Hepatocyte (in vitro differentiated cells): ENCODE results near the gene TCP11. TPM values are rescaled to one million over a fixed set of nuclear protein-coding genes. Genes with fewer than 3 reads are reported as not detected.
A peak's percentile ranks its signal among the peaks of the same experiment; 100 is the strongest.

Experiments used
- DNase-seq: peaks from one replicate; pipeline ENCODE4 v3.0.0-alpha.2; 2016; ENCODE audit warnings: low spot score
- H2AFZ ChIP-seq: fragments of 200-600 bp; sonication (generic); 2 replicates; pipeline ENCODE4 v1.6.0; 2016; ENCODE audit warnings: antibody characterized with exemption, mild to moderate bottlenecking
- H3K27ac ChIP-seq: fragments of 200-600 bp; sonication (generic); 2 replicates; pipeline ENCODE4 v1.5.1; 2016; ENCODE audit warnings: mild to moderate bottlenecking
- H3K27me3 ChIP-seq: fragments of 200-600 bp; sonication (generic); 2 replicates; pipeline ENCODE4 v1.6.1; 2016
- H3K36me3 ChIP-seq: fragments of 200-600 bp; sonication (generic); replicated peaks from 2 replicates; pipeline ENCODE4 v1.5.1; 2016; ENCODE audit warnings: low read depth; ENCODE audit not compliant: insufficient read depth
- H3K4me1 ChIP-seq: fragments of 200-600 bp; sonication (generic); 2 replicates; pipeline ENCODE4 v1.5.1; 2016; ENCODE audit warnings: mild to moderate bottlenecking, moderate library complexity; ENCODE audit not compliant: insufficient read depth
- H3K4me2 ChIP-seq: fragments of 200-600 bp; sonication (generic); 2 replicates; pipeline ENCODE4 v1.6.0; 2016
- H3K4me3 ChIP-seq: fragments of 200-600 bp; sonication (generic); 2 replicates; pipeline ENCODE4 v1.5.1; 2016; ENCODE audit warnings: mild to moderate bottlenecking
- H3K79me2 ChIP-seq: fragments of 200-600 bp; sonication (generic); 2 replicates; pipeline ENCODE4 v1.6.0; 2017; ENCODE audit warnings: mild to moderate bottlenecking
- H3K9me2 ChIP-seq: fragments of 200-600 bp; sonication (generic); replicated peaks from 2 replicates; pipeline ENCODE4 v1.6.0; 2017; ENCODE audit warnings: mild to moderate bottlenecking; ENCODE audit not compliant: insufficient read depth
- H3K9me3 ChIP-seq: fragments of 200-600 bp; sonication (generic); 2 replicates; pipeline ENCODE4 v1.5.1; 2016; ENCODE audit warnings: low read depth, mild to moderate bottlenecking
- H4K20me1 ChIP-seq: fragments of 200-600 bp; sonication (generic); 2 replicates; pipeline ENCODE4 v1.6.0; 2016; ENCODE audit warnings: mild to moderate bottlenecking; ENCODE audit not compliant: insufficient read depth, poor library complexity, severe bottlenecking
- EZH2 ChIP-seq: fragments of 200-600 bp; sonication (generic); IDR thresholded peaks from 2 replicates; pipeline ENCODE4 v1.6.1; 2016; ENCODE audit warnings: antibody characterized with exemption, mild to moderate bottlenecking, borderline replicate concordance
- EZH2phosphoT487 ChIP-seq: fragments of 200-600 bp; sonication (generic); IDR thresholded peaks from one replicate; pipeline ENCODE4 v1.6.1; 2018; ENCODE audit warnings: antibody characterized with exemption, mild to moderate bottlenecking, low read depth, moderate library complexity; ENCODE audit not compliant: unreplicated experiment, severe bottlenecking
- WGBS: methylation state at CpG from one replicate; pipeline ENCODE4 v1.1.6; 2016; ENCODE audit warnings: low lambda C conversion rate; ENCODE audit errors: missing lambda C conversion rate; 5-methylcytosine and 5-hydroxymethylcytosine counted together
- polyA plus RNA-seq: library from polyadenylated mRNA; unstranded; fragments of >200 nt; fragmentation: Nextera tagmentation; extraction: Ambion mirVana; gene quantifications from 2 replicates; pipeline ENCODE4 v1.2.1, GENCODE V29; 2016
- total RNA-seq: library from RNA; depleted of rRNA; stranded (reverse); fragments of >200 nt; gene quantifications from 2 replicates; pipeline ENCODE4 v1.2.3, GENCODE V29; 2014
- TF ChIP-seq, protein P1 (sequence below): fragments of 200-600 bp; sonication (generic); IDR thresholded peaks from 2 replicates; pipeline ENCODE4 v1.5.1; 2016; ENCODE audit warnings: antibody characterized with exemption, mild to moderate bottlenecking; ENCODE audit not compliant: poor library complexity

The TCP11 gene
- total and polyA plus RNA-seq, 2 experiments from 2014 or later = not detected

DNA sequence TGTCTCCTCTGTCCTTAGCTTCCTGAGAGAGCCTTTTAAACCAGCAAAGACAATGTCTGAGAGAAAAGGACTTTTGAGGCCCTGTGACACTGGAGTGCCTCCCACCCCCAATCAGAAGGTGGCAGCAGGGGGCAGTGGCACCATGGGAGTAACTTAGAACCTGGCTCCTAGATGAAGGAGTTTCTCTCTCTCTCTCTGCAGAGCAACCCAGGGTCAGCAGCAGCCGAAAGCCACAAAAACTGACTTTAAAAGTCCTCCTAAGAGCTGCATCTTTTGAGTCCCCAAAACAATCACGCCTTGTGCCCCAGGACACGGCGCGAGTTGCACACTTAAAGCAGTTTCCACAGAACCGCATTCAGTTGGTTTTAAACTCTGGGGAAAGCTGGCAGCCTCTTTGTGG lies 5.3 kb upstream of the TCP11 start:
- DNase-seq = peak; percentile 76
- Histone ChIP-seq H3K36me3 (no peaks in the 10 kb centered on the region), H3K27me3 (no peaks in the 10 kb centered on the region), H3K4me3 (no peak overlapping the region), H3K4me1 (peaks cover 25% of the 10 kb centered on the region), H3K9me2 (no peaks in the 10 kb centered on the region), H2AFZ (no peak overlapping the region), H4K20me1 (no peaks in the 10 kb centered on the region), H3K4me2 (no peak overlapping the region), H3K9me3 (no peaks in the 10 kb centered on the region), H3K27ac (peak overlapping the region; percentile 70), H3K79me2 (no peaks in the 10 kb centered on the region)
- WGBS = 57% methylated on average over 6 of the region's 6 CpGs
- TF ChIP-seq, protein P1, sequence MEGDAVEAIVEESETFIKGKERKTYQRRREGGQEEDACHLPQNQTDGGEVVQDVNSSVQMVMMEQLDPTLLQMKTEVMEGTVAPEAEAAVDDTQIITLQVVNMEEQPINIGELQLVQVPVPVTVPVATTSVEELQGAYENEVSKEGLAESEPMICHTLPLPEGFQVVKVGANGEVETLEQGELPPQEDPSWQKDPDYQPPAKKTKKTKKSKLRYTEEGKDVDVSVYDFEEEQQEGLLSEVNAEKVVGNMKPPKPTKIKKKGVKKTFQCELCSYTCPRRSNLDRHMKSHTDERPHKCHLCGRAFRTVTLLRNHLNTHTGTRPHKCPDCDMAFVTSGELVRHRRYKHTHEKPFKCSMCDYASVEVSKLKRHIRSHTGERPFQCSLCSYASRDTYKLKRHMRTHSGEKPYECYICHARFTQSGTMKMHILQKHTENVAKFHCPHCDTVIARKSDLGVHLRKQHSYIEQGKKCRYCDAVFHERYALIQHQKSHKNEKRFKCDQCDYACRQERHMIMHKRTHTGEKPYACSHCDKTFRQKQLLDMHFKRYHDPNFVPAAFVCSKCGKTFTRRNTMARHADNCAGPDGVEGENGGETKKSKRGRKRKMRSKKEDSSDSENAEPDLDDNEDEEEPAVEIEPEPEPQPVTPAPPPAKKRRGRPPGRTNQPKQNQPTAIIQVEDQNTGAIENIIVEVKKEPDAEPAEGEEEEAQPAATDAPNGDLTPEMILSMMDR = peak; percentile 63
- TF ChIP-seq EZH2phosphoT487 = no peak

GRCh38 chr6:35145757-35146156 lies 4.6 kb upstream of the TCP11 start:
- DNase-seq = no peak
- no peaks in the 10 kb centered on the region for H4K20me1 ChIP-seq
- TF ChIP-seq EZH2phosphoT487 (no peak), EZH2 (no peak)
- TF ChIP-seq, protein P1 = no peak
- H3K4me1 ChIP-seq = peaks cover 25% of the 10 kb centered on the region
- H3K4me3 ChIP-seq = no peak overlapping the region
- H2AFZ ChIP-seq = no peak overlapping the region
- H3K9me3 ChIP-seq = no peaks in the 10 kb centered on the region
- no peaks in the 10 kb centered on the region for H3K36me3 ChIP-seq
- WGBS = 92% methylated on average over 3 of the region's 3 CpGs
- no peaks in the 10 kb centered on the region for H3K9me2 ChIP-seq
- H3K27me3 ChIP-seq = no peaks in the 10 kb centered on the region
- no peaks in the 10 kb centered on the region for H3K79me2 ChIP-seq
- H3K4me2 ChIP-seq = no peak overlapping the region
- peak overlapping the region; percentile 70 for H3K27ac ChIP-seq

- Histone ChIP-seq H3K9me3 (no peaks in the 10 kb centered on the region), H2AFZ (no peak overlapping the region), H3K27ac (no peak overlapping the region), H3K79me2 (no peaks in the 10 kb centered on the region), H3K4me2 (no peak overlapping the region), H3K27me3 (no peaks in the 10 kb centered on the region), H3K4me1 (peaks cover 25% of the 10 kb centered on the region), H3K9me2 (no peaks in the 10 kb centered on the region), H4K20me1 (no peaks in the 10 kb centered on the region), H3K4me3 (no peak overlapping the region), H3K36me3 (no peaks in the 10 kb centered on the region)
- TF ChIP-seq EZH2phosphoT487 (no peak), EZH2 (no peak)
- TF ChIP-seq, protein P1 = no peak
- 67% methylated on average over 4 of the region's 5 CpGs for WGBS
- DNase-seq = no peak
Observed at GRCh38 chr6:35142588-35143569, 1.7 kb upstream of the TCP11 start.
